HG03280 (cell line): ENCODE data around the gene OR6C1.
"Not testable (repeated sequence)": the region's sequence is repeated elsewhere in the genome, so short reads cannot be mapped to it uniquely, and the experiment has no call there.

Experiments
- ATAC-seq: cut with Tn5 transposase; IDR thresholded peaks from one replicate; pipeline ENCODE4 v1.9.1; 2021; ENCODE audit warnings: mild to moderate bottlenecking, moderate library complexity; ENCODE audit not compliant: unreplicated experiment

Gene OR6C1

DNA sequence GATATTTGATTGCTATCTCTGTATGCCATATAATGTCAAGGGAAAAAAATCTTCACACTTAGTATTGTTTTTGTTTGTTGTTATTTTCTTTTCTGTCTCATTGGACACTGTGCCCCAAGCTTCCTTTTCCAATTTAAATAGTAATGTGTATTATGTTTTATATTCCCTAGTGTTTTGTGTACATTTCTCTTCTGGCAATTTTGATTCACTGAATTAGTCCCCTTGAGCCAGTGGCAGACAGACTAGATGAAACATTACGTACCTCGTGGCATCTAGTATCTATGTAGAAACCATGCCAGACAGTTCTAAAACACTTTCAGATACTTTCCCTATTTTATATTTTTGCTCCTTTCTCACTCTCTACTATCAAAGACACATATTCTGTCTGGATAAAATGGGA is at the start of gene OR6C1:
OR6C1 (plus strand) TSS at position 301 of the 400 bp plus-strand sequence. CDS start 6,257 bp downstream, outside the sequence.
- ATAC-seq = no peak

DNA sequence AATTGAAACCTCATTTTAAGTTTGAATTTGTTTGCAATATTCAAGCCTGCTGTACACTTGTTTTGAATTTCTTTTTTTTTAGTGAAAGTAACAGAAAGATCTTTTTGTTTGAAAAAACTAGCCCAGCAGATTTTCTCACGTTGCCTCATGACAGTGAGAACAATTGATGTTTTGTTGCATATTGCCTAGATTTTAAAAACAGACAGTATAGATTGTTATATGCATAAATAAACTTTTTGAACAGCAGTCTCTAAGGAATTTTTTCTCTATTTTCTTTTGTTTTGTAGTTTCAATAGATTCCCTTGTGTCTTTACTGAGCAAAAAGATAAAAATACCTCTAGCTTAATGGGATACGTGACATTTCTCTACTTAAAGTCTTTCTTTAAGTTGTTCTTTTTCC is 33.2 kb upstream of the OR6C1 start:
- ATAC-seq = no peak

DNA sequence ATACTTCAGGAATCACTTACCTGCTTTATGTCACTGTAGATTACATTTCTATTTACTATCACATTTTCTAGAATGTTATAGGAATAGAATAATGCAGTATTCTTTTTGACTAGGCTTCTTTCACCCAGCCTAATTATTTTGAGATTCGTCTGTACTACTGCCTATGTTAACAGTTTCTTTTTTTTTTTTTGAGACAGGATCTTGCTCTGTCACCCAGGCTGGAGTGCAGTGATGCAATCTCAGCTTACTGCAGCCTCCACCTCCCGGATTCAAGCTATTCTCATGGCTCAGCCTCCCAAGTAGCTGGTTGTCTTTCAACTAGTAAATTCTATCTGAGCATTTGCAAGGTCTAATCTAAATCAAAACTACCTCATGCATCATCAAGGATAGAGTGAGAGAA is 24.1 kb upstream of the OR6C1 start:
- no peak for ATAC-seq

DNA sequence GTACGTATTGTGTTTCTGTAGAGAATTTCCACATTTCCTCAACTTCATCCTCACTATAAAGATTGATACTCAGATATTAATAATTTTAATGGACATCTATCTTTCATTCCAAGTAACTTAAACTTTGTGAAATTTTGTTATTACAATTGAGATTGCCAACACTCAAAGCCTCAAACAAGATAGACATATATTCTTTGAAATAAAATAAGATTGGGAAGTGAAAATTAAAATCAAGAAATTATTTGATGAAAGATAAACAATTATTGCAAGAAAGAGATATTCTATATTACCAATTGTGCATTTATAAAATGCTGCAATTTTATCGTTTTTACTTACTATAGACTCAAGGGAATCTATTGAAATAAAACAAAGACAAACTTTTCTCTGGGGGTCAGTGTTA is 17.7 kb upstream of the OR6C1 start, which contains the start of gene OR6C6:
OR6C6 (minus strand) TSS at position 101 of the 400 bp plus-strand sequence. CDS start 1,337 bp downstream, outside the sequence.
- no peak for ATAC-seq

DNA sequence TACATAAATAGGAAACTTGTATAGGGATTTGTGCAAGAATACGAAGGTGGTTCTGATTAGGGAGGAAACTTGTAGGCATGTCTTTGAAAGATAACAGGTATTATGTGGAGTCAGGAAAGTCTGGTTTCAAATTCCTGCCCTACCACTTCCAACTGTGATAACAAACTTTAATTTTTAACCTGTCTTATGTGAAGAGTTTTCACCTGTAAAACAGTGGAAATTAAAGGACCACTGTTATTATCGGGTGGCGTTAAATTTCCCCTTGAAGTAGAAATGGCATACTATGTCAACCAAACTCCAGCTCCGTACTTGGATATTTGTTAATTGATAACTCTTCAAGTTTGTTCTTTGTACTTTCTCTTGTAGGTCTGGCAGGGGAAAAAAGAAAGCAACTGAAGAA is 6.1 kb downstream of the OR6C1 start:
- no peak for ATAC-seq

DNA sequence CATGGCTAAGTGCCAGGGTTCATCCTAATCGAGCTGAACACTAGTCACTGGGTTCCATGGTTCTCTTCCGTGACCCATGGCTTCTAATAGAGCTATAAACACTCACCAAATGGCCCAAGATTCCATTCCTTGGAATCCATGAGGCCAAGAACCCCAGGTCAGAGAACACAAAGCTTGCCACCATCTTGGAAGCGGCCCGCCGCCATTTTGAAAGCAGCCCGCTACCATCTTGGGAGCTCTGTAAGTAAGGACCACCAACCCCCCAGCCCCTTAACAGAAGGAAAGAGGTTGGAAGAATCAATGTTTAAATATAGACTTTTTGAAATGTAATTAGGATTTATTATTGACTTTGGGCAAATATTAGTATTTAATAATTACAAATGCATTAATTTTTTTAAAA is 11.7 kb downstream of the OR6C1 start:
- ATAC-seq = not testable (repeated sequence)

DNA sequence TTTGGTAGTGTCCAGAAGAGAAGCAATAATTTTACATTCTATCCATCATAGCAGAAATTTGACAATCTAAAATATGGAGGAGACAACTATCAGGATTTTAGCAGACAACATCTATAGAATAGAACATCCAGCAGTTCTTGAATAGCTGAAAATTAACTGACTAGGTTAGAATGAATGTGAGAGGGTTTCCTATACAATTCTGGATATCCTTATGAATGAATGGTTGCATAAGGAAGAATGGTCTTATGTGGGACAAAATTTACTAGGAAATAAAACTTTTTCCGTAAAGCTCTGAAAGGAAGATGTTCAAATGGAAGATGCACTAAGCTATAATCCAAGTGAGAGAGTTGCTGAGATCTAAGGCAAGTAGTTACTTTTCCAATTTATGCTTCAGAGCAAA is 16.3 kb downstream of the OR6C1 start, which contains the start of gene OR6C3:
OR6C3 (plus strand) TSS at position 301 of the 400 bp plus-strand sequence. CDS start 955 bp downstream, outside the sequence.
- ATAC-seq = no peak

DNA sequence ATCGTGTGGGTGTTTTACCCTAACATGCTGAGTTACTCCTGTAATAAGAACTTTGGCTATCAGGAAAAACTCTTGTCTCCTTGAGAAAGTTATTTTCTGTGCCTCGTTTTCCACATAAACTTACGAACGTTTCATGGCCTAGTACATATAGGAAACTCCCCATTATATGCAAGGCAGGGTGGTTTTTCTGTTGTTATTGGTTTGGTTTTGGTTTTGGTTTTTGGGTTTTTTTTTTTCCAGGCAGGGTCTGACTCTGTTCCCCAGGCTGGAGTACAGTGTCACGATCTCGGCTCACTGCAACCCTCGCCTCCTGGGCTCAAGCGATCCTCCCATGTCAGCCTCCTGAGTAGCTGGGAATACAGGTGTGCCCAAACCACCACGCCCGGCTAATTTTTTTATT is 21.9 kb downstream of the OR6C1 start:
- ATAC-seq = no peak

DNA sequence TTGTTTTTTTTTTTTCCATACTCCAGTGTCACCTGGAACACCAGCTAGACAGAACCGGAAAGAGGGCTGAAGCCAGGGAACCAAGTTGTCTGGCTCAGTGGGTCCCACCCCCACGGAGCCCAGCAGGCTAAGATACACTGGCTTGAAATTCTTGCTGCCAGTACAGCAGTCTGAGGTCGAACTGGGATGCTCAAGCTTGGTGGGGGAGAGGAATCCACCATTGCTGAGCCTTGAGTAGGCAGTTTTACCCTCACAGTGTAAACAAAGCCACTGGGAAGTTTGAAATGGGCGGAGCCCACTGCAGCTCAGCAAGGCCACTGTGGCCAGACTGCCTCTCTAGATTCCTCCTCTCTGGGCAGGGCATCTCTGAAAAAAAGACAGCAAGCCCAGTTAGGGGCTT is 41.2 kb downstream of the OR6C1 start:
- ATAC-seq = not testable (repeated sequence)

DNA sequence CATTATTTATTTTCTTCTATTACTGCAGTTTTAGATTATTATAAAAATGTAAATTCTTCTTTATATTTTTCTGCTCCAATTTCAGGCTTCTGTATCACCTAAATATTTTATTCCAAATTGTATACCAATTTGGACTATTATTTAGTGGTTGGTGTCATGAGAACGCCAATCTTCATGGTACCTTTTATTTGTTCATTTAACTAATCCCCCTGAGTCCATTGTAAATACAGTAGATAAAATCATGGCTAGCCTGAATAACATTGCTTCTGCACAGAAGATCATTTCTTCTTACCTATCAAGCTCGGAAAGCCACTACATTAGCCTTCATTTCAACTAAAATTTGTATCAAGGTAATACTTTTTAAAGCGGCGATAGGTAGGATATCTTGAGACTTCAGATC is 48.5 kb downstream of the OR6C1 start, which contains the start of gene OR6C75:
OR6C75 (plus strand) TSS at position 301 of the 400 bp plus-strand sequence. CDS start 2,136 bp downstream, outside the sequence.
- no peak for ATAC-seq

DNA sequence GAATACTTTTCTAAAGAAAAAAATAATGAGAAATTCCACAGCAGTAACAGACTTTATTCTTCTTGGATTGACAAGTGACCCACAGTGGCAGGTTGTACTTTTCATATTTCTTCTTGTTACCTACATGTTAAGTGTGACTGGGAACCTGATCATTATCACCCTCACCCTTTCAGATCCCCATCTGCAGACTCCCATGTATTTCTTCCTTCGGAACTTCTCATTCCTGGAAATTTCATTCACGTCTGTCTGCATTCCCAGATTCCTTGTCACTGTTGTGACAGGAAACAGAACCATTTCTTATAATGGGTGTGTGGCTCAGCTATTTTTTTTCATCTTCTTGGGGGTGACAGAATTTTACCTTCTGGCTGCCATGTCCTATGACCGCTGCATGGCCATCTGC is 50.9 kb downstream of the OR6C1 start:
- ATAC-seq = no peak
